WTC11 (cell line): ENCODE measurements around the gene CHRM2. TPM values are rescaled to one million over a fixed set of nuclear protein-coding genes. Genes with fewer than 3 reads are reported as not detected.

Experiments
- ATAC-seq: fragments of 200-7000 bp; cut with Tn5 transposase; 2 replicates; pipeline ENCODE4 v1.10.0; 2021; ENCODE audit warnings: mild to moderate bottlenecking, moderate library complexity
- CTCF ChIA-PET: fragments of 300-600 bp; sonication (Branson Sonifier 250); formaldehyde crosslinking; loops from one replicate; lab custom pipeline; 2021; ENCODE audit warnings: antibody characterized with exemption; lab: Charles Lee
- POLR2A ChIA-PET: fragments of 350-600 bp; sonication (Branson Sonifier 250); formaldehyde crosslinking; loops from one replicate; lab custom pipeline; 2021; ENCODE audit warnings: antibody characterized with exemption; lab: Charles Lee
- DNase-seq: peaks from one replicate; pipeline ENCODE4 v3.0.0; 2021; ENCODE audit warnings: low spot score
- H3K27ac Mint-ChIP-seq: 2 replicates; pipeline ENCODE4 v1.8.0; 2021; ENCODE audit warnings: mixed read lengths
- H3K27me3 Mint-ChIP-seq: 2 replicates; pipeline ENCODE4 v1.8.0; 2021; ENCODE audit warnings: low read depth, mild to moderate bottlenecking, moderate library complexity, mixed read lengths
- H3K36me3 Mint-ChIP-seq: 2 replicates; pipeline ENCODE4 v1.8.0; 2021; ENCODE audit warnings: mixed read lengths
- H3K4me1 Mint-ChIP-seq: 2 replicates; pipeline ENCODE4 v1.8.0; 2022; ENCODE audit warnings: mixed read lengths
- H3K4me3 Mint-ChIP-seq: 2 replicates; pipeline ENCODE4 v1.8.0; 2021; ENCODE audit warnings: mild to moderate bottlenecking, moderate library complexity, mixed read lengths
- H3K9me3 Mint-ChIP-seq: 2 replicates; pipeline ENCODE4 v1.8.0; 2021; ENCODE audit warnings: mixed read lengths
- CREB1 ChIP-seq: sonication (generic); formaldehyde crosslinking; IDR thresholded peaks from 2 replicates; pipeline ENCODE4 v1.8.0; 2023; ENCODE audit warnings: mild to moderate bottlenecking, missing genetic modification reagents
- KAT7 ChIP-seq: sonication (generic); formaldehyde crosslinking; IDR thresholded peaks from 2 replicates; pipeline ENCODE4 v1.8.1; 2023; ENCODE audit warnings: missing genetic modification reagents, mild to moderate bottlenecking, borderline replicate concordance
- NFYB ChIP-seq: sonication (generic); formaldehyde crosslinking; conservative IDR thresholded peaks from 2 replicates; pipeline ENCODE4 v1.8.0; 2022; ENCODE audit warnings: low read depth, missing genetic modification reagents
- OVOL2 ChIP-seq: fragments of 250-450 bp; sonication (Bioruptor Pico); IDR thresholded peaks from 2 replicates; pipeline ENCODE4 v1.9.0; 2021; ENCODE audit warnings: mild to moderate bottlenecking, borderline replicate concordance
- PRRX2 ChIP-seq: fragments of 250-450 bp; sonication (Bioruptor Pico); IDR thresholded peaks from 2 replicates; pipeline ENCODE4 v1.8.0; 2021; ENCODE audit warnings: mild to moderate bottlenecking
- SOX15 ChIP-seq: fragments of 250-450 bp; sonication (Bioruptor Pico); IDR thresholded peaks from 2 replicates; pipeline ENCODE4 v1.9.0; 2021; ENCODE audit warnings: mild to moderate bottlenecking
- ZNF121 ChIP-seq: sonication (generic); formaldehyde crosslinking; IDR thresholded peaks from 2 replicates; pipeline ENCODE4 v1.8.0; 2023; ENCODE audit warnings: missing genetic modification reagents
- ZNF232 ChIP-seq: sonication (generic); formaldehyde crosslinking; IDR thresholded peaks from 2 replicates; pipeline ENCODE4 v1.8.0; 2022; ENCODE audit warnings: mild to moderate bottlenecking, missing genetic modification reagents
- ZNF416 ChIP-seq: fragments of 250-450 bp; sonication (Bioruptor Pico); IDR thresholded peaks from 2 replicates; pipeline ENCODE4 v1.9.0; 2021; ENCODE audit warnings: mild to moderate bottlenecking, inconsistent platforms
- ZNF423 ChIP-seq: fragments of 250-450 bp; sonication (Bioruptor Pico); IDR thresholded peaks from 2 replicates; pipeline ENCODE4 v2.1.2; 2022; ENCODE audit warnings: mild to moderate bottlenecking, moderate library complexity
- total RNA-seq: library from RNA; stranded (reverse); gene quantifications from 3 replicates; pipeline ENCODE4 v1.2.3, GENCODE V29; 2021
- TF ChIP-seq, protein P1 (sequence below): sonication (generic); formaldehyde crosslinking; IDR thresholded peaks from 2 replicates; pipeline ENCODE4 v1.8.1; 2022; ENCODE audit warnings: low read depth, missing genetic modification reagents, borderline replicate concordance
- TF ChIP-seq, protein P2 (sequence below): fragments of 250-450 bp; sonication (Bioruptor Pico); IDR thresholded peaks from 2 replicates; pipeline ENCODE4 v1.9.0; 2021; ENCODE audit warnings: moderate library complexity, mild to moderate bottlenecking, inconsistent platforms, borderline replicate concordance
- TF ChIP-seq, protein P3 (sequence below): sonication (generic); formaldehyde crosslinking; IDR thresholded peaks from 2 replicates; pipeline ENCODE4 v1.8.0; 2023; ENCODE audit warnings: missing genetic modification reagents, mild to moderate bottlenecking, borderline replicate concordance
- TF ChIP-seq, protein P4 (sequence below): fragments of 250-450 bp; sonication (Bioruptor Pico); IDR thresholded peaks from 2 replicates; pipeline ENCODE4 v1.9.0; 2021; ENCODE audit warnings: mild to moderate bottlenecking
- TF ChIP-seq, protein P5 (sequence below): fragments of 250-450 bp; sonication (Bioruptor Pico); IDR thresholded peaks from 2 replicates; pipeline ENCODE4 v2.1.2; 2022; ENCODE audit warnings: mild to moderate bottlenecking, moderate library complexity
- TF ChIP-seq, protein P6 (sequence below): sonication (generic); formaldehyde crosslinking; IDR thresholded peaks from 2 replicates; pipeline ENCODE4 v1.8.1; 2022; ENCODE audit warnings: mild to moderate bottlenecking, moderate library complexity, missing genetic modification reagents

CHRM2 gene
- total RNA-seq, 1 experiment from 2014 or later, result 0.15 TPM

DNA sequence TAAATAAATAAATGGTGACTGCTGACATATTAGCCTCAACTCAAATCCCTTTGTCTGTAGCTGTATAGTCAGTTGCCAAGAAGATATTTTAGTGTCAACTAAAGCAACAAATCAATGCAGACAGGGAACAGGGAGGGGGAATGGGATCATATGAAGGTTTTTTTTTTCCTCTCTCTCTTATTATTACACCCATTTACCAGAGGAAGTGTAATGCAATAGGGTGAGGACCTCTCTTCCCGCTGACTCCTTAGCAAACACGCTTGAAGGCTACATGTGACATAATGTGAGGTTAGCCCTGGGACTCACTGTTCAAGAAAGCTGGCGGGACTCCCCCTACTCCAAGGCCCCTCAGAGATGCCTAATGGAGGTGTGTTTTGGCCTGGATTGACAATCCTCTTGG is 88.2 kb downstream of the CHRM2 start (continued):
- TF ChIP-seq, protein P1, sequence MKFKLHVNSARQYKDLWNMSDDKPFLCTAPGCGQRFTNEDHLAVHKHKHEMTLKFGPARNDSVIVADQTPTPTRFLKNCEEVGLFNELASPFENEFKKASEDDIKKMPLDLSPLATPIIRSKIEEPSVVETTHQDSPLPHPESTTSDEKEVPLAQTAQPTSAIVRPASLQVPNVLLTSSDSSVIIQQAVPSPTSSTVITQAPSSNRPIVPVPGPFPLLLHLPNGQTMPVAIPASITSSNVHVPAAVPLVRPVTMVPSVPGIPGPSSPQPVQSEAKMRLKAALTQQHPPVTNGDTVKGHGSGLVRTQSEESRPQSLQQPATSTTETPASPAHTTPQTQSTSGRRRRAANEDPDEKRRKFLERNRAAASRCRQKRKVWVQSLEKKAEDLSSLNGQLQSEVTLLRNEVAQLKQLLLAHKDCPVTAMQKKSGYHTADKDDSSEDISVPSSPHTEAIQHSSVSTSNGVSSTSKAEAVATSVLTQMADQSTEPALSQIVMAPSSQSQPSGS (CRISPR knock-in tag), result no peak
- TF ChIP-seq ZNF423 (CRISPR knock-in tag), result no peak
- TF ChIP-seq, protein P2, sequence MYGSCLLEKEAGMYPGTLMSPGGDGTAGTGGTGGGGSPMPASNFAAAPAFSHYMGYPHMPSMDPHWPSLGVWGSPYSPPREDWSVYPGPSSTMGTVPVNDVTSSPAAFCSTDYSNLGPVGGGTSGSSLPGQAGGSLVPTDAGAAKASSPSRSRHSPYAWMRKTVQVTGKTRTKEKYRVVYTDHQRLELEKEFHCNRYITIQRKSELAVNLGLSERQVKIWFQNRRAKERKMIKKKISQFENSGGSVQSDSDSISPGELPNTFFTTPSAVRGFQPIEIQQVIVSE, result no peak
- TF ChIP-seq ZNF232, result no peak
- TF ChIP-seq, protein P3, sequence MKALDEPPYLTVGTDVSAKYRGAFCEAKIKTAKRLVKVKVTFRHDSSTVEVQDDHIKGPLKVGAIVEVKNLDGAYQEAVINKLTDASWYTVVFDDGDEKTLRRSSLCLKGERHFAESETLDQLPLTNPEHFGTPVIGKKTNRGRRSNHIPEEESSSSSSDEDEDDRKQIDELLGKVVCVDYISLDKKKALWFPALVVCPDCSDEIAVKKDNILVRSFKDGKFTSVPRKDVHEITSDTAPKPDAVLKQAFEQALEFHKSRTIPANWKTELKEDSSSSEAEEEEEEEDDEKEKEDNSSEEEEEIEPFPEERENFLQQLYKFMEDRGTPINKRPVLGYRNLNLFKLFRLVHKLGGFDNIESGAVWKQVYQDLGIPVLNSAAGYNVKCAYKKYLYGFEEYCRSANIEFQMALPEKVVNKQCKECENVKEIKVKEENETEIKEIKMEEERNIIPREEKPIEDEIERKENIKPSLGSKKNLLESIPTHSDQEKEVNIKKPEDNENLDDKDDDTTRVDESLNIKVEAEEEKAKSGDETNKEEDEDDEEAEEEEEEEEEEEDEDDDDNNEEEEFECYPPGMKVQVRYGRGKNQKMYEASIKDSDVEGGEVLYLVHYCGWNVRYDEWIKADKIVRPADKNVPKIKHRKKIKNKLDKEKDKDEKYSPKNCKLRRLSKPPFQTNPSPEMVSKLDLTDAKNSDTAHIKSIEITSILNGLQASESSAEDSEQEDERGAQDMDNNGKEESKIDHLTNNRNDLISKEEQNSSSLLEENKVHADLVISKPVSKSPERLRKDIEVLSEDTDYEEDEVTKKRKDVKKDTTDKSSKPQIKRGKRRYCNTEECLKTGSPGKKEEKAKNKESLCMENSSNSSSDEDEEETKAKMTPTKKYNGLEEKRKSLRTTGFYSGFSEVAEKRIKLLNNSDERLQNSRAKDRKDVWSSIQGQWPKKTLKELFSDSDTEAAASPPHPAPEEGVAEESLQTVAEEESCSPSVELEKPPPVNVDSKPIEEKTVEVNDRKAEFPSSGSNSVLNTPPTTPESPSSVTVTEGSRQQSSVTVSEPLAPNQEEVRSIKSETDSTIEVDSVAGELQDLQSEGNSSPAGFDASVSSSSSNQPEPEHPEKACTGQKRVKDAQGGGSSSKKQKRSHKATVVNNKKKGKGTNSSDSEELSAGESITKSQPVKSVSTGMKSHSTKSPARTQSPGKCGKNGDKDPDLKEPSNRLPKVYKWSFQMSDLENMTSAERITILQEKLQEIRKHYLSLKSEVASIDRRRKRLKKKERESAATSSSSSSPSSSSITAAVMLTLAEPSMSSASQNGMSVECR (CRISPR knock-in tag), result no peak
- TF ChIP-seq, all 79 proteins: peak for 0

DNA sequence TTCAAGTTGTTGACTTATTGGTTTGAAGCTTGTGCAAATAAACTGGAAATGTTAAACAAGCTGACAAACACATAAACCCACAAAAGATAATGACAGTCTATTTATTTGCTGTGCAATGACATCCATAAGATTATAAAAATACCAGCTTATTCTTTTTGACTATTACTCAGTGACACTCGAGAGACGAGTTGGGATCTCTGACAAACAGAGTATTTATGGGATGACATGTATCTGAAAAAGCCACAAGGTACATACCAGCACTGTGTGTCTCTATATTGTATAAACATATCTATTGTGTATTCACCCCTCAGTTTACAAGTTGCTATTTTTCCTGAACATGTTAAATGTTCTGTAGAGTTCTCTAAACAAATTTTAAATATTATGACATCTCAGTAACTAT is 88.9 kb downstream of the CHRM2 start:
- H3K4me3 Mint-ChIP-seq, result no peak overlapping the region
- H3K27ac Mint-ChIP-seq, result no peak overlapping the region
- no peak for ATAC-seq
- no peak for DNase-seq
- peaks cover 12% of the 10 kb centered on the region for H3K9me3 Mint-ChIP-seq
- POLR2A ChIA-PET, result no interaction called here
- no peaks in the 10 kb centered on the region for H3K36me3 Mint-ChIP-seq
- CTCF ChIA-PET, result no interaction called here
- H3K4me1 Mint-ChIP-seq, result no peaks in the 10 kb centered on the region
- H3K27me3 Mint-ChIP-seq, result no peaks in the 10 kb centered on the region
- TF ChIP-seq ZNF416 (no peak), ZNF232 (no peak), SOX15 (CRISPR knock-in tag) (no peak), KAT7 (CRISPR knock-in tag) (no peak), ZNF121 (CRISPR knock-in tag) (no peak), CREB1 (CRISPR knock-in tag) (no peak), OVOL2 (no peak), PRRX2 (CRISPR knock-in tag) (no peak), NFYB (CRISPR knock-in tag) (no peak)
- TF ChIP-seq, protein P4, sequence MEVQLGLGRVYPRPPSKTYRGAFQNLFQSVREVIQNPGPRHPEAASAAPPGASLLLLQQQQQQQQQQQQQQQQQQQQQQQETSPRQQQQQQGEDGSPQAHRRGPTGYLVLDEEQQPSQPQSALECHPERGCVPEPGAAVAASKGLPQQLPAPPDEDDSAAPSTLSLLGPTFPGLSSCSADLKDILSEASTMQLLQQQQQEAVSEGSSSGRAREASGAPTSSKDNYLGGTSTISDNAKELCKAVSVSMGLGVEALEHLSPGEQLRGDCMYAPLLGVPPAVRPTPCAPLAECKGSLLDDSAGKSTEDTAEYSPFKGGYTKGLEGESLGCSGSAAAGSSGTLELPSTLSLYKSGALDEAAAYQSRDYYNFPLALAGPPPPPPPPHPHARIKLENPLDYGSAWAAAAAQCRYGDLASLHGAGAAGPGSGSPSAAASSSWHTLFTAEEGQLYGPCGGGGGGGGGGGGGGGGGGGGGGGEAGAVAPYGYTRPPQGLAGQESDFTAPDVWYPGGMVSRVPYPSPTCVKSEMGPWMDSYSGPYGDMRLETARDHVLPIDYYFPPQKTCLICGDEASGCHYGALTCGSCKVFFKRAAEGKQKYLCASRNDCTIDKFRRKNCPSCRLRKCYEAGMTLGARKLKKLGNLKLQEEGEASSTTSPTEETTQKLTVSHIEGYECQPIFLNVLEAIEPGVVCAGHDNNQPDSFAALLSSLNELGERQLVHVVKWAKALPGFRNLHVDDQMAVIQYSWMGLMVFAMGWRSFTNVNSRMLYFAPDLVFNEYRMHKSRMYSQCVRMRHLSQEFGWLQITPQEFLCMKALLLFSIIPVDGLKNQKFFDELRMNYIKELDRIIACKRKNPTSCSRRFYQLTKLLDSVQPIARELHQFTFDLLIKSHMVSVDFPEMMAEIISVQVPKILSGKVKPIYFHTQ (CRISPR knock-in tag), result no peak
- TF ChIP-seq, protein P5, sequence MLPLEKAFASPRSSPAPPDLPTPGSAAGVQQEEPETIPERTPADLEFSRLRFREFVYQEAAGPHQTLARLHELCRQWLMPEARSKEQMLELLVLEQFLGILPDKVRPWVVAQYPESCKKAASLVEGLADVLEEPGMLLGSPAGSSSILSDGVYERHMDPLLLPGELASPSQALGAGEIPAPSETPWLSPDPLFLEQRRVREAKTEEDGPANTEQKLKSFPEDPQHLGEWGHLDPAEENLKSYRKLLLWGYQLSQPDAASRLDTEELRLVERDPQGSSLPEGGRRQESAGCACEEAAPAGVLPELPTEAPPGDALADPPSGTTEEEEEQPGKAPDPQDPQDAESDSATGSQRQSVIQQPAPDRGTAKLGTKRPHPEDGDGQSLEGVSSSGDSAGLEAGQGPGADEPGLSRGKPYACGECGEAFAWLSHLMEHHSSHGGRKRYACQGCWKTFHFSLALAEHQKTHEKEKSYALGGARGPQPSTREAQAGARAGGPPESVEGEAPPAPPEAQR, result no peak
- TF ChIP-seq, protein P1 (CRISPR knock-in tag), result no peak
- TF ChIP-seq, protein P6, sequence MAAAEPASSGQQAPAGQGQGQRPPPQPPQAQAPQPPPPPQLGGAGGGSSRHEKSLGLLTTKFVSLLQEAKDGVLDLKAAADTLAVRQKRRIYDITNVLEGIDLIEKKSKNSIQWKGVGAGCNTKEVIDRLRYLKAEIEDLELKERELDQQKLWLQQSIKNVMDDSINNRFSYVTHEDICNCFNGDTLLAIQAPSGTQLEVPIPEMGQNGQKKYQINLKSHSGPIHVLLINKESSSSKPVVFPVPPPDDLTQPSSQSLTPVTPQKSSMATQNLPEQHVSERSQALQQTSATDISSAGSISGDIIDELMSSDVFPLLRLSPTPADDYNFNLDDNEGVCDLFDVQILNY (CRISPR knock-in tag), result no peak
